Right lobe of liver (tissue), 4 donors: ENCODE data around the gene DNAJC24.

ENCODE experiments used
- CTCF ChIP-seq, 4 donors: fragments of 200-600 bp in 3 of 4; fragments of 450-650 bp in 1 of 4; IDR thresholded peaks; one replicate each; pipeline versions ENCODE4 v1.5.1 to v1.8.0; 2016 to 2022; ENCODE audit warnings: antibody characterized with exemption in 4 of 4, mild to moderate bottlenecking in 2 of 4
- POLR2A ChIP-seq: fragments of 450-650 bp; IDR thresholded peaks from one replicate; pipeline ENCODE4 v1.6.1; 2017; ENCODE audit warnings: antibody characterized with exemption, mild to moderate bottlenecking
- donor health status: DM: no; HTN: no; CAD: no.
- donor health status: DM: no; HTN: no; CAD: no.
- donor health status: DM: no; HTN: yes; CAD: no.

GRCh38 chr11:31340903-31341572 lies 28.6 kb upstream of the DNAJC24 start:
- no peak for TF ChIP-seq POLR2A
- TF ChIP-seq CTCF (IDR thresholded peaks at IDR 0.05), result peak in 3 of 4 donors; percentile 22 to 40 (median 23)
